Coronary artery (tissue), 2 donors: ENCODE data around the gene GNAI2.

Experiments used
- DNase-seq: peaks from one replicate; pipeline ENCODE4 v3.0.0-alpha.2; 2017; ENCODE audit warnings: low spot score
- H3K27ac ChIP-seq, 2 donors: fragments of 200-600 bp; sonication (generic); one replicate each; pipeline ENCODE4 v1.5.1; 2016 to 2019
- H3K4me3 ChIP-seq: fragments of 200-600 bp; sonication (generic); 2 replicates; pipeline ENCODE4 v1.5.1; 2016; ENCODE audit warnings: mild to moderate bottlenecking, moderate library complexity
- CTCF ChIP-seq: fragments of 200-600 bp; sonication (generic); IDR thresholded peaks from one replicate; pipeline ENCODE4 v1.5.1; 2019; ENCODE audit warnings: antibody characterized with exemption

Gene GNAI2

DNA sequence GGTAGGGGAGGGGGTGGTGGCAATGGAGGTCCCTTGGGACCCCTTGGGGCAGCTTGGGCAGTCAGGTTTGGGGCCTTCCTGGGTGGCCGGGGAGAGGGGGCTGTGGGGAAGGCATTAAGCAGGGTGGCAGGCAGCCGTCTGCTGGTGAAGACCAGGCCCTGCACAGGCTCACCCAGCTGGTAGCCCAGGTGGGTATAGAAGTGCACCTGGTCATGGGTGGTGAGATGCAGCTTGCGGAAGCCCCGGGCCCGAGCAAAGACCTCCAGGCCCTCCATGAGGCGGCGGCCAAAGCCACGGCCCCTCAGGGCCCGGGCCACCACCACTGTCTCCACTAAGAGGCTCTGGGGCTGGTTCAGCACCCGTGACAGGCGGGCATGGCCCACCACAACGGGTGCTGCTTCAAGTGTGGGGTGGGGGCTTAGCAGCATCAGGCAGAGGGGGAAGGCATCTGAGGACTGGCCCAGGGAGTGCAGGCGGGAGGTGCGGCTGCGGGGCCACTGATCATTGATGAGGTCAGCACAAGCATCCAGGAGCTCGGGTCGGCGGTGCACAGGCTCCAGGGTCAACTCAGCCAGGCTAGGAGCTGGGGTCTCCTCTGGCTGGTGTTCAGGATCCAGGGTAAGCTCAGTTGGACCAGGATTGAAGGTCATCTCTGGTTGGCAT lies 60.8 kb downstream of the GNAI2 start:
- TF ChIP-seq CTCF: no peak
- DNase-seq: peak; percentile 75

DNA sequence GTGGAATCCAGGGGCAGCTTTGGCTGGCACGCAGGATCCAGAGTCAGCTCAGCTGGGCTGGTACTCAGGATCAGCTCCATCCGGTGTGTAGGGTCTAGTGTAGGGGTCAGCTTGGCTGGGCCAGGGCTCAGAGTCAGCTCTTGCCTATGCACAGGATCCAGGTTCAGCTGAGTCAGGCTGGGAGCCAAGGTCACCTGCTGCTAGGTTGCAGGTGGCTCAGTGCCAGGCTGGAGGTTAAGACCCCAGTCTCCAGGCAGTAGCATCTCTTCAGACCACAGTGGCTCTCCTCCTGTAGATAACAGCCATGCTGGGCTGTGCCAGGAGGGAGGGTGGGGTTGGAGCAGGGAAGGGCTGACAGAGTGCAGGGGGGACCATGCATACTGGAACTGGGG lies 61.4 kb downstream of the GNAI2 start:
- Histone ChIP-seq H3K27ac (no peak overlapping the region), H3K4me3 (no peak overlapping the region)
- no peak for TF ChIP-seq CTCF
- no peak for DNase-seq

More for the DNA sequence above, 60.8 kb downstream of the GNAI2 start:
- H3K4me3 ChIP-seq: no peak overlapping the region
- H3K27ac ChIP-seq: no peak overlapping the region

GRCh38 chr3:50297896-50298725 lies 62.1 kb downstream of the GNAI2 start:
- peak; percentile 77 for DNase-seq
- Histone ChIP-seq H3K27ac (peak overlapping the region; percentile 91 to 92), H3K4me3 (peak overlapping the region; percentile 74)
- TF ChIP-seq CTCF: no peak

DNA sequence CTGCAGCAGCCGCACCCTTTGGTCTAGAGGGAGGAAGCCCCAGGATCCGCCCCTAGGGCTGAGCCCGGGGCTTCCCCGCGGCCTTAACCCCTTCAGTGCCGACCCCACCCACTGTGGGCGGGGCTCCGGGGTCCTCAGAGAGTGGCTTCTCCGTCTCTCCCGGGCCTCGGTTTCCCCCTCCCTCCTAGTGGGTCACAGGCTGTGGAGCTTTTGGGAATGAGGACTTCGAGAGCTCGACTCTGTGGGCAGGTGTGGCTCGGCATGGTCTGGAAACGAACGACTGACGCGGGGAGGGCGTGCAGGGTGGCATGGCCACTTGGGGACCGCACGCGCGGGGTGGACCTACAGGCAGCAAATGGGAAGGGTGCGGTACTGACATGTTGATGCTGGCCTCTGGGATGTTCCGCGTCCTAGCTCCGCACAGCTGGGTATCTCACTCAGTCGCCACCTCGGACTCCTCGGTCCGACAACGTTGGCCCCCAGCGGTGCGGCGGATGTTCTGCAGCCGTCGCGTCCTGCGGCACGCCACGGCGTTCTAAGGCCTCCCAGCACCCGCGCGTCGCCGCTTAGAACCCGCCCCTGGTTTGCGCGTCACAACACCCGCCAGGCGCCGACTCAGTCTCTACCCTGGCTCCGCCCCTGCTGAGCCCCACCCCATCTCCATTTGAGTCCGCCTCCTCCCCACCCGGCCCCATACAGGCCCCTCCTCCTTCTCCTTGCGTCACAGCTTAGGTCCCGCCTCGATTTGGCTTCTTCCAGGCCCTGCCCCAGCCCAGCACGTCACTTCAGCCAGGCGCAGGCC lies 63.0 kb downstream of the GNAI2 start, which contains the start of the genes HYAL3 and NAA80:
Gene HYAL3, minus strand, starts transcription at position 570 of the 802 bp plus-strand sequence. CDS start 3,803 bp downstream, outside the sequence.
Gene NAA80, minus strand, starts transcription at position 570 of the 802 bp plus-strand sequence. CDS start 1,942 bp downstream, outside the sequence.
- peak; percentile 100 for DNase-seq
- peak; percentile 13 for TF ChIP-seq CTCF
- peak within 1 kb of the TSS; percentile 91 to 92 for H3K27ac ChIP-seq
- H3K4me3 ChIP-seq: peak within 1 kb of the TSS; percentile 74

DNA sequence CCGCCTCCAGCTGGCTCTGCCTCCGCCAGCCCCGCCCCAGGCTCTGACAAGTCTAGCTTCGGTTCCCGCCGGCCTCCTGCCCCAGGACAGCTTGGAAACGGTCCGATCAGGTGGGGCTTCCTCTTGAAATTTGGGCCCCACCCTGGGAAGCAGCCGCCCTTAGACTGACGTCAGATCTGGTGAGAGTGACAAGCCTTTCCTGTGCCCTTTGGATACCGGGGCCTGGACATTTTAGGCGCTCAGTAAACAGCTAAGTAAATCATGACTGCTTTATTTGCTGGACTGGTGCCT lies 63.6 kb downstream of the GNAI2 start:
- H3K4me3 ChIP-seq: peak overlapping the region; percentile 74
- no peak for TF ChIP-seq CTCF
- peak overlapping the region; percentile 91 to 92 for H3K27ac ChIP-seq
- DNase-seq: no peak

- no peak for TF ChIP-seq CTCF
- peak overlapping the region; percentile 91 to 92 for H3K27ac ChIP-seq
- peak overlapping the region; percentile 74 for H3K4me3 ChIP-seq
- DNase-seq: no peak
Measured at GRCh38 chr3:50299929-50300680, 64.1 kb downstream of the GNAI2 start.
